ENCODE data around the gene AFF2. TPM values are rescaled to one million over a fixed set of nuclear protein-coding genes. Genes with fewer than 3 reads are reported as not detected.
A peak's percentile ranks its signal among the peaks of the same experiment; 100 is the strongest.

The AFF2 gene
- total and polyA plus RNA-seq, 11 donors: under 0.01 to 0.83 (median 0.07) TPM

- Histone ChIP-seq H3K27ac (no peak overlapping the region), H3K27me3 (peaks cover 0 to 3% (median 0%) of the 10 kb centered on the region in 9 donors), H3K4me3 (no peak overlapping the region), H3K9me3 (no peaks in the 10 kb centered on the region), H3K36me3 (no peaks in the 10 kb centered on the region), H3K4me1 (no peaks in the 10 kb centered on the region)
- TF ChIP-seq, protein P1, sequence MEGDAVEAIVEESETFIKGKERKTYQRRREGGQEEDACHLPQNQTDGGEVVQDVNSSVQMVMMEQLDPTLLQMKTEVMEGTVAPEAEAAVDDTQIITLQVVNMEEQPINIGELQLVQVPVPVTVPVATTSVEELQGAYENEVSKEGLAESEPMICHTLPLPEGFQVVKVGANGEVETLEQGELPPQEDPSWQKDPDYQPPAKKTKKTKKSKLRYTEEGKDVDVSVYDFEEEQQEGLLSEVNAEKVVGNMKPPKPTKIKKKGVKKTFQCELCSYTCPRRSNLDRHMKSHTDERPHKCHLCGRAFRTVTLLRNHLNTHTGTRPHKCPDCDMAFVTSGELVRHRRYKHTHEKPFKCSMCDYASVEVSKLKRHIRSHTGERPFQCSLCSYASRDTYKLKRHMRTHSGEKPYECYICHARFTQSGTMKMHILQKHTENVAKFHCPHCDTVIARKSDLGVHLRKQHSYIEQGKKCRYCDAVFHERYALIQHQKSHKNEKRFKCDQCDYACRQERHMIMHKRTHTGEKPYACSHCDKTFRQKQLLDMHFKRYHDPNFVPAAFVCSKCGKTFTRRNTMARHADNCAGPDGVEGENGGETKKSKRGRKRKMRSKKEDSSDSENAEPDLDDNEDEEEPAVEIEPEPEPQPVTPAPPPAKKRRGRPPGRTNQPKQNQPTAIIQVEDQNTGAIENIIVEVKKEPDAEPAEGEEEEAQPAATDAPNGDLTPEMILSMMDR (IDR thresholded peaks at IDR 0.05): no peak
- no peak for TF ChIP-seq POLR2A (IDR thresholded peaks at IDR 0.05)
- 44 to 77% (median 65%) methylated on average over 6 of the region's 6 CpGs for WGBS, 4 donors
- ATAC-seq: no peak
- intact Hi-C loops (cut with DNase I): no loop called here
- no peak for DNase-seq
These were observed 23.1 kb downstream of the AFF2 start for GRCh38 chrX:148523303-148524080.

GRCh38 chrX:148530464-148531077 is 30.2 kb downstream of the AFF2 start:
- Histone ChIP-seq H3K4me1 (no peaks in the 10 kb centered on the region), H3K9me3 (no peaks in the 10 kb centered on the region), H3K4me3 (no peak overlapping the region), H3K36me3 (no peaks in the 10 kb centered on the region), H3K27ac (no peak overlapping the region), H3K27me3 (peaks cover 0 to 4% (median 0%) of the 10 kb centered on the region in 9 donors)
- DNase-seq (no peak), ATAC-seq (no peak)
- no peak for TF ChIP-seq POLR2A (IDR thresholded peaks at IDR 0.05)
- TF ChIP-seq, protein P1 (IDR thresholded peaks at IDR 0.05): peak; percentile 20 to 72 (median 54)
- intact Hi-C loops (cut with DNase I): loop anchor here in 1 of 10 donors (5.0 kb wide), 1 partner anchor 942 kb away; no protein-coding TSS in a partner anchor
- 8 to 17% (median 12%) methylated on average over 2 of the region's 2 CpGs for WGBS, 4 donors

GRCh38 chrX:148534291-148534690 is 33.9 kb downstream of the AFF2 start:
- 61 to 83% (median 69%) methylated on average over 2 of the region's 2 CpGs for WGBS, 4 donors
- Histone ChIP-seq H3K27ac (no peak overlapping the region), H3K4me3 (no peak overlapping the region), H3K4me1 (no peaks in the 10 kb centered on the region), H3K36me3 (no peaks in the 10 kb centered on the region), H3K9me3 (no peaks in the 10 kb centered on the region), H3K27me3 (peaks cover 0 to 4% (median 0%) of the 10 kb centered on the region in 9 donors)
- ATAC-seq: no peak
- TF ChIP-seq, protein P1 (IDR thresholded peaks at IDR 0.05): no peak
- no peak for TF ChIP-seq POLR2A (IDR thresholded peaks at IDR 0.05)
- intact Hi-C loops (cut with DNase I): loop anchor here in 1 of 10 donors (5.0 kb wide), 1 partner anchor 938 kb away; no protein-coding TSS in a partner anchor
- DNase-seq: no peak

GRCh38 chrX:148535639-148536038 is 35.2 kb downstream of the AFF2 start:
- H3K4me1 ChIP-seq: no peaks in the 10 kb centered on the region
- H3K27ac ChIP-seq: no peak overlapping the region
- ATAC-seq (no peak), DNase-seq (no peak)
- H3K4me3 ChIP-seq: no peak overlapping the region
- no peaks in the 10 kb centered on the region for H3K9me3 ChIP-seq
- TF ChIP-seq POLR2A (IDR thresholded peaks at IDR 0.05): no peak
- TF ChIP-seq, protein P1 (IDR thresholded peaks at IDR 0.05): no peak
- 73 to 92% (median 85%) methylated on average over 4 of the region's 4 CpGs for WGBS, 4 donors
- no peaks in the 10 kb centered on the region for H3K36me3 ChIP-seq
- peaks cover 0 to 4% (median 0%) of the 10 kb centered on the region in 9 donors for H3K27me3 ChIP-seq
- intact Hi-C loops (cut with DNase I): no loop called here
